ENCODE measurements around the gene MYH16. TPM values are rescaled to one million over a fixed set of nuclear protein-coding genes. Genes with fewer than 3 reads are reported as not detected.
"Not testable (repeated sequence)": the region's sequence is repeated elsewhere in the genome, so short reads cannot be mapped to it uniquely, and the experiment has no call there.

MYH16 gene
- total RNA-seq, 1 donor from 2014 or later, result not detected

DNA sequence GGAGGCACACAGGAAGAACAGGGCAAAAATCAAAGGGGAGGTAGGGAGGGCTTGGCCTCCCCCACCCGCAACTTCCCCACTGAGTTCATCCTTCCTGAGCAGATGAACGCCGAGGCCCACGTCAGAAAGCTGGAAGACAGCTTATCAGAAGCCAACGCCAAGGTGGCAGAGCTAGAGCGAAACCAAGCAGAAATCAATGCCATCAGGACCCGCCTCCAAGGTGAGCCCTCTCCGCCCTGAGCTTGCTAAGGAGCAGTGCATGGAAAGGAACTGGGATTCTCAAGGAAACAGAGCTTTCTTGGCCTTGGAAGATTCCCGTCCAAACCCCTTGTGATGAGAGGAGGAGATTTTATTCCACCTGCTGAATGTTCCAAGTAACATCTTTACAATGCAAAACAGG lies 16.5 kb downstream of the MYH16 start:
- Histone ChIP-seq H3K27me3 (no peaks in the 10 kb centered on the region), H3K27ac (no peak overlapping the region), H3K9me3 (no peaks in the 10 kb centered on the region), H3K36me3 (no peaks in the 10 kb centered on the region), H3K4me1 (no peaks in the 10 kb centered on the region), H3K4me3 (no peak overlapping the region)
- ATAC-seq (no peak), DNase-seq (no peak)
- TF ChIP-seq, protein P1, sequence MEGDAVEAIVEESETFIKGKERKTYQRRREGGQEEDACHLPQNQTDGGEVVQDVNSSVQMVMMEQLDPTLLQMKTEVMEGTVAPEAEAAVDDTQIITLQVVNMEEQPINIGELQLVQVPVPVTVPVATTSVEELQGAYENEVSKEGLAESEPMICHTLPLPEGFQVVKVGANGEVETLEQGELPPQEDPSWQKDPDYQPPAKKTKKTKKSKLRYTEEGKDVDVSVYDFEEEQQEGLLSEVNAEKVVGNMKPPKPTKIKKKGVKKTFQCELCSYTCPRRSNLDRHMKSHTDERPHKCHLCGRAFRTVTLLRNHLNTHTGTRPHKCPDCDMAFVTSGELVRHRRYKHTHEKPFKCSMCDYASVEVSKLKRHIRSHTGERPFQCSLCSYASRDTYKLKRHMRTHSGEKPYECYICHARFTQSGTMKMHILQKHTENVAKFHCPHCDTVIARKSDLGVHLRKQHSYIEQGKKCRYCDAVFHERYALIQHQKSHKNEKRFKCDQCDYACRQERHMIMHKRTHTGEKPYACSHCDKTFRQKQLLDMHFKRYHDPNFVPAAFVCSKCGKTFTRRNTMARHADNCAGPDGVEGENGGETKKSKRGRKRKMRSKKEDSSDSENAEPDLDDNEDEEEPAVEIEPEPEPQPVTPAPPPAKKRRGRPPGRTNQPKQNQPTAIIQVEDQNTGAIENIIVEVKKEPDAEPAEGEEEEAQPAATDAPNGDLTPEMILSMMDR (IDR thresholded peaks at IDR 0.05), result no peak
- intact Hi-C loops (cut with DNase I), result no loop called here

DNA sequence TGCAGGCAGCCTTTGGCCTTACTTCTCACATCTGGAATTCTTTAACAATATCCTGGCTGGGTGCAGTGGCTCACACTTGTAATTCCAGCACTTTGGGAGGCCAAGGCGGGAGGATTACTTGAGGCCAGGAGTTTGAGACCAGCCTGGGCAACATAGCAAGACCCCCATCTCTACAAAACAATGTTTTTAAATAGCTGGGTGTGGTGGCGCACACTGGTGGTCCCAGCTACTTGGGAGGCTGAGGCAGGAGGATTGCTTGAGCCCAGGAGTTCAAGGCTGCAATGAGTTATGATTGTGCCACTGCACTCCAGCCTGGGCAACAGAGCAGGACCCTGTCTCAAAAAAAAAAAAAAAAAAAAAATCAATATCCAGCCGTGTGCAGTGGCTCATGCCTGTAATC lies 17.5 kb downstream of the MYH16 start:
- DNase-seq; H3K27me3 ChIP-seq; H3K27ac ChIP-seq; H3K36me3 ChIP-seq; ATAC-seq; H3K4me3 ChIP-seq; intact Hi-C loops (cut with DNase I); H3K4me1 ChIP-seq; H3K9me3 ChIP-seq: not testable (repeated sequence)

DNA sequence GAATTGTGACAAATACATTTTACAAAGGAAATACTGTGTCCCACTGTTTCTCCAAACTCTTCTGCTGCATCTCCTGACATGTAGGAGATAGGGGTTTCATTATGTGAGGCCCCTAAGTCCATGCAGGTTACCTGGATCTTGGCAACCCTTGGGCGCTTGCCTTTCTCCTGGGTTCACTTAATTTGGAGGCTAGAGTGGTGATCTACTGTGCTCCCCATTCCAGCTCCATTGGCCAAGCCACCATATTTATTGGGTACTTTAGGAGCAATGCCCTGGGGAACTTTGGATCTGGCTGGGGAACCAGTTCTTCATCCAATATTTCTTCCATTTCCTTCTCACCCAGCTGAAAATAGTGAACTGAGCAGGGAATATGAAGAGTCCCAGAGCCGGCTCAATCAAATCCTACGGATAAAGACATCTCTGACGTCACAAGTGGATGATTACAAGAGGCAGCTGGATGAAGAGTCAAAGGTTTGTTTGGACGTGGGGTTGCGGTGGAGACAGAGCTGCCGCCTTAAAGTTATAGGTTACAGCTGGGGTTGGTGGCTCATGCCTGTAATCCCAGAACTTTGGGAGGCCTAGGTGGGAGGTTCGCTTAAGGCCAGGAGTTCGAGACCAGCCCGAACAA lies 18.5 kb downstream of the MYH16 start:
- Histone ChIP-seq H3K4me3 (no peak overlapping the region), H3K9me3 (no peaks in the 10 kb centered on the region), H3K27me3 (no peaks in the 10 kb centered on the region), H3K27ac (no peak overlapping the region), H3K36me3 (no peaks in the 10 kb centered on the region), H3K4me1 (no peaks in the 10 kb centered on the region)
- DNase-seq (no peak), ATAC-seq (no peak)
- TF ChIP-seq, protein P1 (IDR thresholded peaks at IDR 0.05), result no peak
- intact Hi-C loops (cut with DNase I), result no loop called here

DNA sequence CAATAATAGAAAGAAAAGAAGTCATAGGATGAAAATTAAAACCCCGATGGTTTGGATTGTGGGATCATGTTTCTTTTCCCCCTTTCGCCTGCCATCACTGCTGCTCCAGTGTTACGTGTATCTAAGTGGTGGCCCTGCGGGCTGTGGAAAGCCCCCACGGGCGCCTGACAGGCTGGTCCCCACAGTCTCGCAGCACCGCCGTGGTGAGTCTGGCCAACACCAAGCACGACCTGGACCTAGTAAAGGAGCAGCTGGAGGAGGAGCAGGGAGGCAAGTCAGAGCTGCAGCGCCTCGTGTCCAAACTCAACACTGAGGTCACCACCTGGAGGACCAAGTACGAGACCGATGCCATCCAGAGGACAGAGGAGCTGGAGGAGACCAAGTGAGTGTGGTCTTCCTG lies 19.5 kb downstream of the MYH16 start:
- no peak overlapping the region for H3K27ac ChIP-seq
- H3K9me3 ChIP-seq, result no peaks in the 10 kb centered on the region
- TF ChIP-seq, protein P1 (IDR thresholded peaks at IDR 0.05), result no peak
- H3K4me3 ChIP-seq, result no peak overlapping the region
- no peaks in the 10 kb centered on the region for H3K36me3 ChIP-seq
- H3K27me3 ChIP-seq, result no peaks in the 10 kb centered on the region
- intact Hi-C loops (cut with DNase I), result no loop called here
- ATAC-seq (no peak), DNase-seq (no peak)
- H3K4me1 ChIP-seq, result no peaks in the 10 kb centered on the region

DNA sequence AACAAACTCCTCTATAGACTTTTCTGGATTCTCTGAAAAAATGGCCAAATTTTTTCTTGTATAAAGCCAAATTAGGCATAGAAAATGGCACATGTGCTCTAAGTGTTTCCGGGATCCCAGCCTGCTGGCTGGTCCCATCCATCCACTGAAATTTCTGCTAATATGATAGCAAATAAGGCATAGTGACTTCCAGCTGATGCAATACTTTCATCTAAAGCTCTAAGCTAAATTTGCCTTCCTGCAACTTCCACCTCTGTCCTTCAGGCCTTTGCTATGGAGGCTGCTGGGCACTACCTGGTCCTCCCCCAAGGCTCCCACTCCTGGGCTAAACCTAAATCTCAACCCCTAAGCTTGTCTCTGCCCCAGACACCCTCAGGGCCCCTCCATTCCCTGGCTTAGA lies 20.5 kb downstream of the MYH16 start:
- no peak for ATAC-seq
- DNase-seq, result no peak
- H3K4me3 ChIP-seq, result no peak overlapping the region
- no peak overlapping the region for H3K27ac ChIP-seq
- H3K9me3 ChIP-seq, result no peaks in the 10 kb centered on the region
- no peaks in the 10 kb centered on the region for H3K36me3 ChIP-seq
- no peaks in the 10 kb centered on the region for H3K27me3 ChIP-seq
- no peaks in the 10 kb centered on the region for H3K4me1 ChIP-seq
- TF ChIP-seq, protein P1 (IDR thresholded peaks at IDR 0.05), result no peak
- intact Hi-C loops (cut with DNase I), result no loop called here

DNA sequence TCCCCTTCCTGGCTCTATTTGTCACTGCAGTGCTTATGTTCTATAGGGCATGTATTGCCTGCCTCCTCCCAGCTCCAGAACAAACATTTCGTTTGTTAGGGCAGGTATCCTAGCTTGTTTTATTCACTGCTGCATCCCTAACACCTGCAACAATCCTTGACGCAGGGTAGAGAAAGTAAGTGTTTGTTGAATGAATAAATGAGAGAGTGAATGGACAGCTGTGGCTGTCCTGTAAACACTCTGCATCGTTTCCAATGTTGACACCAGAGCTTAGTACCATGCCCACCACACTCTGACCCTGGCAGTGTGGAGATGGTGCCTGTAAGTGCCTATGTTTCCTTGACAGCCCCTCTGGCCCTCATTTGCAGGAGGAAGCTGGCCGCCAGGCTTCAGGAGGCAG lies 21.0 kb downstream of the MYH16 start:
- H3K4me3 ChIP-seq, result no peak overlapping the region
- intact Hi-C loops (cut with DNase I), result no loop called here
- TF ChIP-seq, protein P1 (IDR thresholded peaks at IDR 0.05), result no peak
- H3K4me1 ChIP-seq, result no peaks in the 10 kb centered on the region
- DNase-seq (no peak), ATAC-seq (no peak)
- no peak overlapping the region for H3K27ac ChIP-seq
- H3K9me3 ChIP-seq, result no peaks in the 10 kb centered on the region
- H3K36me3 ChIP-seq, result no peaks in the 10 kb centered on the region
- no peaks in the 10 kb centered on the region for H3K27me3 ChIP-seq

Data from upper lobe of right lung (tissue), 1 donor.